HepG2 (cell line): ENCODE data around the gene SNAI3. TPM values are rescaled to one million over a fixed set of nuclear protein-coding genes. Genes with fewer than 3 reads are reported as not detected.

Source experiments
- ATAC-seq: fragments of 200-7000 bp; cut with Tn5 transposase; 3 replicates; pipeline ENCODE4 v1.9.1; 2020; ENCODE audit warnings: mild to moderate bottlenecking, moderate library complexity
- BruUV-seq: library from RNA; stranded (reverse); fragments of 400-500 nt; replicated peaks from 2 replicates; lab custom pipeline; 2021; lab: Mats Ljungman, UMichigan
- CTCF ChIA-PET: fragments of 300-600 bp; formaldehyde crosslinking; extraction: SDS; loops from one replicate; lab custom pipeline; 2021; ENCODE audit warnings: low total read pairs, inconsistent platforms, low intra/inter-chr PET ratio; lab: Yijun Ruan, JAX
- POLR2A ChIA-PET: fragments of 350-600 bp; sonication (Branson Sonifier 250); formaldehyde crosslinking; loops from one replicate; lab custom pipeline; 2020; ENCODE audit warnings: antibody characterized with exemption, inconsistent platforms; lab: Yijun Ruan, JAX
- DNase-seq: peaks from one replicate; pipeline ENCODE4 v3.0.0-alpha.2; 2015; ENCODE audit warnings: low spot score
- FAIRE-seq: peaks from 3 replicates; lab custom pipeline; 2011; peaks lifted over from hg19 to GRCh38; lab: Jason Lieb, UNC
- H2AFZ ChIP-seq: one replicate; pipeline ENCODE4 v1.6.1; 2011; ENCODE audit warnings: low read length, inconsistent platforms
- H3K27ac ChIP-seq: fragments of 300-600 bp; 3 replicates; pipeline ENCODE4 v1.8.0; 2011; ENCODE audit warnings: mixed run types, mild to moderate bottlenecking, mixed read lengths, low read length, inconsistent platforms; ENCODE audit not compliant: insufficient read depth; ENCODE audit errors: extremely low read length
- H3K27me3 ChIP-seq, 2 experiments: fragments of 200-600 bp in 1 of 2; 2 replicates in 1 of 2; 3 replicates in 1 of 2; pipeline versions ENCODE4 v1.6.0 to v1.8.0; 2011; ENCODE audit warnings: low read length in 2 of 2, mild to moderate bottlenecking in 2 of 2, moderate library complexity in 2 of 2, inconsistent platforms in 1 of 2; ENCODE audit not compliant: insufficient read depth in 2 of 2, control insufficient read depth in 1 of 2
- H3K36me3 ChIP-seq, 2 experiments: fragments of 200-600 bp in 1 of 2; replicated peaks in 1 of 2; 2 replicates in 1 of 2; 3 replicates in 1 of 2; pipeline versions ENCODE4 v1.5.1 to v1.8.0; 2011; ENCODE audit warnings: low read length in 2 of 2, inconsistent platforms in 1 of 2; ENCODE audit not compliant: insufficient read depth in 2 of 2, control insufficient read depth in 1 of 2
- H3K4me1 ChIP-seq: 2 replicates; pipeline ENCODE4 v1.5.1; 2012; ENCODE audit warnings: low read length, inconsistent platforms; ENCODE audit not compliant: insufficient read depth
- H3K4me2 ChIP-seq: 2 replicates; pipeline ENCODE4 v1.6.0; 2011; ENCODE audit warnings: low read depth, low read length, inconsistent platforms
- H3K4me3 ChIP-seq, 3 experiments: fragments of 200-600 bp in 1 of 3; sonication (generic), shearing (Covaris generic) in 1 of 3; replicated peaks in 1 of 3; 2 replicates each; pipeline ENCODE4 v1.5.1; 2011 to 2016; ENCODE audit warnings: low read length in 3 of 3, inconsistent platforms in 2 of 3, low read depth in 2 of 3, mild to moderate bottlenecking in 2 of 3, control low read depth in 1 of 3, mixed read lengths in 1 of 3; ENCODE audit not compliant: insufficient read depth in 1 of 3
- H3K79me2 ChIP-seq: one replicate; pipeline ENCODE4 v1.6.1; 2011; ENCODE audit warnings: low read length, inconsistent platforms; ENCODE audit not compliant: insufficient read depth
- H3K9ac ChIP-seq: 2 replicates; pipeline ENCODE4 v1.6.0; 2011; ENCODE audit warnings: mild to moderate bottlenecking, low read depth, low read length, inconsistent platforms; ENCODE audit not compliant: insufficient read depth
- H3K9me3 ChIP-seq: 2 replicates; pipeline ENCODE4 v1.5.1; 2012; ENCODE audit warnings: mild to moderate bottlenecking, low read length
- H4K20me1 ChIP-seq: 2 replicates; pipeline ENCODE4 v1.6.0; 2011; ENCODE audit warnings: inconsistent platforms, mild to moderate bottlenecking, low read length, moderate library complexity; ENCODE audit not compliant: insufficient read depth
- AGO2 ChIP-seq: fragments of 200-400 bp; formaldehyde crosslinking; optimal IDR thresholded peaks from 2 replicates; pipeline ENCODE3; 2017; ENCODE audit warnings: mild to moderate bottlenecking, low read depth, low read length, moderate library complexity
- GLI4 ChIP-seq: sonication (generic); formaldehyde crosslinking; IDR thresholded peaks from 2 replicates; pipeline ENCODE4 v1.5.1; 2020; ENCODE audit warnings: missing genetic modification reagents, mild to moderate bottlenecking, moderate library complexity, borderline replicate concordance
- KLF13 ChIP-seq: sonication (generic); formaldehyde crosslinking; IDR thresholded peaks from 2 replicates; pipeline ENCODE4 v1.4.0; 2020; ENCODE audit warnings: mild to moderate bottlenecking, missing genetic modification reagents
- TSC22D2 ChIP-seq: sonication (generic); formaldehyde crosslinking; IDR thresholded peaks from 2 replicates; pipeline ENCODE4 v1.5.1; 2020; ENCODE audit warnings: missing genetic modification reagents, mild to moderate bottlenecking, borderline replicate concordance
- ZNF615 ChIP-seq: sonication (generic); formaldehyde crosslinking; IDR thresholded peaks from 2 replicates; pipeline ENCODE4 v1.5.0; 2020; ENCODE audit warnings: mild to moderate bottlenecking, missing genetic modification reagents, borderline replicate concordance
- ZNF747 ChIP-seq: sonication (generic); formaldehyde crosslinking; IDR thresholded peaks from 2 replicates; pipeline ENCODE4 v1.8.1; 2023; ENCODE audit warnings: missing genetic modification reagents, mild to moderate bottlenecking, borderline replicate concordance
- WGBS: methylation state at CpG from one replicate; pipeline ENCODE4 v1.1.6; 2017; ENCODE audit warnings: low lambda C conversion rate; 5-methylcytosine and 5-hydroxymethylcytosine counted together
- in situ Hi-C: cut with HindIII; loops from 2 replicates; pipeline ENCODE4 v1.10.0; 2017; ENCODE audit warnings: low pct_unique_long_range_greater_than_20kb; ENCODE audit not compliant: extremely low pct_ligation_motif_present
- intact Hi-C: fragments of 100-400 bp; cut with micrococcal nuclease; formaldehyde crosslinking; loops from one replicate; pipeline ENCODE4 v1.10.0; 2022; ENCODE audit not compliant: unreplicated experiment
- polyA plus RNA-seq, 8 experiments: library from polyadenylated mRNA; depleted of rRNA in 3 of 8; stranded (reverse) in 7 of 8; unstranded in 1 of 8; fragments of >200 nt; fragmentation: Illumina TruSeq in 4 of 8; extraction: Trizol in 4 of 8; gene quantifications; 2 replicates each; pipeline versions ENCODE4 v1.2.1 to v1.2.3, GENCODE V29; 2011 to 2016; ENCODE audit warnings: low read depth in 4 of 8, missing spikeins in 1 of 8, mixed read lengths in 1 of 8; ENCODE audit not compliant: insufficient read depth in 1 of 8
- total RNA-seq, 5 experiments: library from RNA; depleted of rRNA; stranded (reverse); fragments of >200 nt; fragmentation: Illumina TruSeq; extraction: Trizol; gene quantifications; 2 replicates each; pipeline ENCODE4 v1.2.3, GENCODE V29; 2016; ENCODE audit warnings: low read depth in 1 of 5
- TF ChIP-seq, protein P1 (sequence below): sonication (generic); formaldehyde crosslinking; IDR thresholded peaks from 2 replicates; pipeline ENCODE4 v1.4.0; 2020; ENCODE audit warnings: mild to moderate bottlenecking, low read depth, missing genetic modification reagents
- TF ChIP-seq, protein P2 (sequence below): sonication (generic); formaldehyde crosslinking; IDR thresholded peaks from 2 replicates; pipeline ENCODE4 v1.5.1; 2020; ENCODE audit warnings: mild to moderate bottlenecking, missing genetic modification reagents, moderate library complexity

Gene SNAI3
- total and polyA plus RNA-seq, 2 of the 13 experiments (the other 11 are each of a cell fraction or from before 2014, with no cell fraction given): 0.09 to 0.18 TPM

DNA sequence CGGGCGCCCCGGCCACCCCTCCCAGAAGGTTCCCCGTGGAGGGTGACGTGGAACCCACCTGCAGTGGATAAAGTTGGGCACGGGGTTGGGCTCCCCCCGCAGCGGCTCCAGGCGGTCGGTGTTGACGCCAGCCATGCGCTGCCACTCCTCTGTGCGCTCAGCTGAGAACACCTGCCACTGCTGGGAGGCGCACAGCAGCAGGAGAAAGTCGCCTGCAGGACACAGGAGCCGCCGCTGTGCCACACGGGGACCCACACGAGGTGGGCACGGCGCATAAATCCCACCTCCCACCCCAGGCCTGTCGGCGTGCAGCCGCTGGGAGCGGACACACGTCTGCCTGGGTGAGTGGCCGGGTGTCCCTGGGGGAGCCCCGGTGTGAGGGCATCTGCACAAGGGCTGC lies 40.7 kb upstream of the SNAI3 start:
- BruUV-seq: no TSS peak
- POLR2A ChIA-PET: no interaction called here
- no peaks in the 10 kb centered on the region for H3K79me2 ChIP-seq
- H3K4me3 ChIP-seq: no peak overlapping the region
- CTCF ChIA-PET: no interaction called here
- 97% methylated on average over 18 of the region's 28 CpGs for WGBS
- no peak overlapping the region for H3K27ac ChIP-seq
- no peaks in the 10 kb centered on the region for H3K9me3 ChIP-seq
- TF ChIP-seq, protein P1, sequence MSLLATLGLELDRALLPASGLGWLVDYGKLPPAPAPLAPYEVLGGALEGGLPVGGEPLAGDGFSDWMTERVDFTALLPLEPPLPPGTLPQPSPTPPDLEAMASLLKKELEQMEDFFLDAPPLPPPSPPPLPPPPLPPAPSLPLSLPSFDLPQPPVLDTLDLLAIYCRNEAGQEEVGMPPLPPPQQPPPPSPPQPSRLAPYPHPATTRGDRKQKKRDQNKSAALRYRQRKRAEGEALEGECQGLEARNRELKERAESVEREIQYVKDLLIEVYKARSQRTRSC (CRISPR knock-in tag): no peak
- TF ChIP-seq ZNF615 (CRISPR knock-in tag) (no peak), KLF13 (CRISPR knock-in tag) (no peak), AGO2 (peak; percentile 59), GLI4 (CRISPR knock-in tag) (no peak), TSC22D2 (CRISPR knock-in tag) (no peak), ZNF747 (CRISPR knock-in tag) (no peak)
- TF ChIP-seq, protein P2, sequence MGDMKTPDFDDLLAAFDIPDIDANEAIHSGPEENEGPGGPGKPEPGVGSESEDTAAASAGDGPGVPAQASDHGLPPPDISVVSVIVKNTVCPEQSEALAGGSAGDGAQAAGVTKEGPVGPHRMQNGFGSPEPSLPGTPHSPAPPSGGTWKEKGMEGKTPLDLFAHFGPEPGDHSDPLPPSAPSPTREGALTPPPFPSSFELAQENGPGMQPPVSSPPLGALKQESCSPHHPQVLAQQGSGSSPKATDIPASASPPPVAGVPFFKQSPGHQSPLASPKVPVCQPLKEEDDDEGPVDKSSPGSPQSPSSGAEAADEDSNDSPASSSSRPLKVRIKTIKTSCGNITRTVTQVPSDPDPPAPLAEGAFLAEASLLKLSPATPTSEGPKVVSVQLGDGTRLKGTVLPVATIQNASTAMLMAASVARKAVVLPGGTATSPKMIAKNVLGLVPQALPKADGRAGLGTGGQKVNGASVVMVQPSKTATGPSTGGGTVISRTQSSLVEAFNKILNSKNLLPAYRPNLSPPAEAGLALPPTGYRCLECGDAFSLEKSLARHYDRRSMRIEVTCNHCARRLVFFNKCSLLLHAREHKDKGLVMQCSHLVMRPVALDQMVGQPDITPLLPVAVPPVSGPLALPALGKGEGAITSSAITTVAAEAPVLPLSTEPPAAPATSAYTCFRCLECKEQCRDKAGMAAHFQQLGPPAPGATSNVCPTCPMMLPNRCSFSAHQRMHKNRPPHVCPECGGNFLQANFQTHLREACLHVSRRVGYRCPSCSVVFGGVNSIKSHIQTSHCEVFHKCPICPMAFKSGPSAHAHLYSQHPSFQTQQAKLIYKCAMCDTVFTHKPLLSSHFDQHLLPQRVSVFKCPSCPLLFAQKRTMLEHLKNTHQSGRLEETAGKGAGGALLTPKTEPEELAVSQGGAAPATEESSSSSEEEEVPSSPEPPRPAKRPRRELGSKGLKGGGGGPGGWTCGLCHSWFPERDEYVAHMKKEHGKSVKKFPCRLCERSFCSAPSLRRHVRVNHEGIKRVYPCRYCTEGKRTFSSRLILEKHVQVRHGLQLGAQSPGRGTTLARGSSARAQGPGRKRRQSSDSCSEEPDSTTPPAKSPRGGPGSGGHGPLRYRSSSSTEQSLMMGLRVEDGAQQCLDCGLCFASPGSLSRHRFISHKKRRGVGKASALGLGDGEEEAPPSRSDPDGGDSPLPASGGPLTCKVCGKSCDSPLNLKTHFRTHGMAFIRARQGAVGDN (CRISPR knock-in tag): peak; percentile 15; the same call in 1 of the 2 replicates
- no peaks in the 10 kb centered on the region for H3K4me1 ChIP-seq
- no peak for FAIRE-seq
- ATAC-seq: no peak
- H3K4me2 ChIP-seq: no peak overlapping the region
- in situ Hi-C loops: no loop called here
- H3K27me3 ChIP-seq: no peaks in the 10 kb centered on the region
- DNase-seq: no peak
- H3K9ac ChIP-seq: no peak overlapping the region
- no peak overlapping the region for H2AFZ ChIP-seq
- intact Hi-C loops: no loop called here
- peaks cover 49 to 70% of the 10 kb centered on the region in 2 experiments; a peak in 4 of 5 replicates for H3K36me3 ChIP-seq
- H4K20me1 ChIP-seq: no peaks in the 10 kb centered on the region
